ENCODE measurements around the gene VPS13D.

Gene VPS13D

DNA sequence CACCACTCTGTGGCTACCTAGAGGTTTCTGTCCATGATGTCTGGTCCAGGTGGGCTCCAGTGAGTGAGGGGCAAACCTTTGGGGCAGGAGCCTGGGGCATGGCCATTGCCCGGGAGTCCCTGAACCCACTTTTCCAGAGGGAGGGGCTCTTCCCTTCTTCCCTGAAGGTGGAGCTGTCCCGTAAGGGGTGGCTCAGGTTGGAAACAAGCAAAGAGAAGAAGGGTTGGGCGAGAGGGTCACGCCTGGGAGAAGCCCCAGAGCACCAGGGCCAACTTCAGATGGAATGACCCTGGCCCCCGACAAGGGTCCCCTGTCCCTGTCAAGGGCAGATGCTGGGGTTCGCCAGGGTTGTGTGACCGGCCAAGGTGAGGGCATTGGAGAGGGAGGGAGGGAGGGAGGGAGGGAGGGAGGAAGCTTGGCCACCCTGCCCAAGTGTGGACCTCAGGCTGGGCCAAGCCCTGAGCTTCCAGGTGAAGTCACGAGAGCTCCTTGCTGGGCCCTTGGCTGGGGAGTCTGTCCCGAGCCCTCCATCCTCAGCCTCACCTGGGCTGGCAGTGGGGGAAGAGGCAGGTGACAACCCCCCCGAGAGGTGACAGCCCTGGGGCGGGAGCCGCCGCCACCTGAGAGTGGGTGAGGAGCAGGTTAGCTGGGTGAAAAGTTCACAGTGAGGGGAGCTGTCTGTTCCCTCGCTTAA is 318.6 kb downstream of the VPS13D start:
- peaks cover 8% of the 10 kb centered on the region for H3K27me3 Mint-ChIP-seq
- H3K9me3 Mint-ChIP-seq: no peaks in the 10 kb centered on the region
- H3K4me3 Mint-ChIP-seq: no peak overlapping the region
- H3K4me1 Mint-ChIP-seq: no peaks in the 10 kb centered on the region
- ATAC-seq (ENCODE audit: low read depth) (no peak), DNase-seq (ENCODE audit: low spot score in 2 of 2) (no peak)
- H3K27ac Mint-ChIP-seq: no peak overlapping the region
- no peaks in the 10 kb centered on the region for H3K36me3 Mint-ChIP-seq

GRCh38 chr1:12548973-12549459 is 319.2 kb downstream of the VPS13D start:
- Mint-ChIP-seq H3K27ac (no peak overlapping the region), H3K27me3 (peaks cover 6% of the 10 kb centered on the region), H3K9me3 (no peaks in the 10 kb centered on the region), H3K4me3 (no peak overlapping the region), H3K4me1 (peaks cover 2% of the 10 kb centered on the region), H3K36me3 (no peaks in the 10 kb centered on the region)
- DNase-seq (ENCODE audit: low spot score in 2 of 2): no peak
- no peak for ATAC-seq (ENCODE audit: low read depth)

GRCh38 chr1:12549460-12550349 is 319.9 kb downstream of the VPS13D start:
- Mint-ChIP-seq H3K4me3 (no peak overlapping the region), H3K9me3 (no peaks in the 10 kb centered on the region), H3K27ac (no peak overlapping the region), H3K4me1 (peaks cover 3% of the 10 kb centered on the region), H3K27me3 (peaks cover 8% of the 10 kb centered on the region), H3K36me3 (no peaks in the 10 kb centered on the region)
- ATAC-seq (ENCODE audit: low read depth) (no peak), DNase-seq (ENCODE audit: low spot score in 2 of 2) (no peak)

DNA sequence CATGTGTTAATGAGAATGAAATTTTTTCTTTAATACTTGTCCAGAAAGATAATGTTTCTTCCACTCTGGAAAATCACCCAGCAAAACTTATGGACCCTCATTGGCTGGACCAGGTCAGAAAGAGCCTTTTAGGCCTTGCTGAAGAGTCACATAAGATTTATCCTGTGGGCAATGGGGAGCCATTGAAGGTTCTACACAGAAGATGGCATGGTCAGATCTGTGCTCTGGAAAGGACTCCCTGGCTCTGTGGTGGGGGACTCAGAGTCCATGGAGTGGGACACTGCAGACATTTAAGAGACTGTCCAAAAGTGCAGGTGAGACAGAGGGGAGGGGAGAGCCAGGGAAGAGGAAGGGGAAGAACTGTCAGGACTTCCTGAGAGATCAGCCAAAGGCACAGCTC is 321.8 kb downstream of the VPS13D start:
- ATAC-seq (ENCODE audit: low read depth) (no peak), DNase-seq (ENCODE audit: low spot score in 2 of 2) (no peak)
- peaks cover 8% of the 10 kb centered on the region for H3K27me3 Mint-ChIP-seq
- peaks cover 3% of the 10 kb centered on the region for H3K4me1 Mint-ChIP-seq
- no peaks in the 10 kb centered on the region for H3K9me3 Mint-ChIP-seq
- H3K27ac Mint-ChIP-seq: no peak overlapping the region
- H3K4me3 Mint-ChIP-seq: no peak overlapping the region
- H3K36me3 Mint-ChIP-seq: no peaks in the 10 kb centered on the region

DNA sequence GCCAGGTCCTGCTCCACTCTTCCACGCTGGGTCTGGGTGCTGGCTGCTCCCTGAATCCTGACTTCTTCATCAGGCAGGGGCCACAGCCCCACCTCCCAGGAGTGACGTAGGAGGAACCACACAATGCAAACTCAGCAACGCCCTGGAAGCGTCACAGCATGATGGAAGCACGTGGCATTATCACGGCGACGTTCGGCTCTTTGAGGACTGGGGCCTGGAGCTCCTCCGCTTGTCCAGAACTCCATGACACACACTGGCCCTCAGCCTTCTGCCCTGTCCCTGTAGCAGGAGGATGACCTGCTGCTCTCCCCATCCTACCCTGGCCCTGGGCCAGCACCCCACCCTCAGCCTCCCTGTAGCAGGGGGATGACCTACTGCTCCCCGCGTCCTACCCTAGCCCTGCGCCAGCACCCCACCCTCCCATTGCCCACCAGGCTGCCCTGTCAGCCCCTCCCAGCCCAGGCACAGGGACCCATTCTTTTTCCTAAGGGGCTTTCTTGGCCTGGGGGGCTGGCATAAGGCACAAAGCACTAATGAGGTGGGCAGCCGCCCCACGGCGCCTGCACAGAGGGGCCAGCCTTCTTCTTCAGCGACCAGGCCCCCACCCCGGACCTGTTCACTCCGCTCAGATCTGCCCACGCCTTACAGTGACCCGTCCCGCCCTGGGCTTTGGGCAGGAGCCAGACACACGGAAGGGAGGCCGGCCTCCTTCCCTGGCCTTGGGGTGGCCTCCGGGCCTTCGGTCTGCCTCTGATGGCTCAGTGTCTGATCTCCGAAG is 322.5 kb downstream of the VPS13D start:
- Mint-ChIP-seq H3K27ac (no peak overlapping the region), H3K36me3 (no peaks in the 10 kb centered on the region), H3K27me3 (peaks cover 8% of the 10 kb centered on the region), H3K4me3 (no peak overlapping the region), H3K9me3 (no peaks in the 10 kb centered on the region), H3K4me1 (peaks cover 3% of the 10 kb centered on the region)
- ATAC-seq (ENCODE audit: low read depth) (no peak), DNase-seq (ENCODE audit: low spot score in 2 of 2) (no peak)

GRCh38 chr1:12552951-12553921 is 323.4 kb downstream of the VPS13D start:
- Mint-ChIP-seq H3K4me3 (no peak overlapping the region), H3K9me3 (no peaks in the 10 kb centered on the region), H3K27me3 (peaks cover 6% of the 10 kb centered on the region), H3K4me1 (peaks cover 3% of the 10 kb centered on the region), H3K36me3 (no peaks in the 10 kb centered on the region), H3K27ac (no peak overlapping the region)
- ATAC-seq (ENCODE audit: low read depth) (no peak), DNase-seq (ENCODE audit: low spot score in 2 of 2) (no peak)

GRCh38 chr1:12553963-12554362 is 324.1 kb downstream of the VPS13D start:
- Mint-ChIP-seq H3K4me1 (peaks cover 3% of the 10 kb centered on the region), H3K9me3 (no peaks in the 10 kb centered on the region), H3K4me3 (no peak overlapping the region), H3K27me3 (peaks cover 6% of the 10 kb centered on the region), H3K36me3 (no peaks in the 10 kb centered on the region), H3K27ac (no peak overlapping the region)
- no peak for DNase-seq (ENCODE audit: low spot score in 2 of 2)
- ATAC-seq (ENCODE audit: low read depth): no peak

GRCh38 chr1:12554521-12555305 is 324.9 kb downstream of the VPS13D start:
- DNase-seq (ENCODE audit: low spot score in 2 of 2) (no peak), ATAC-seq (ENCODE audit: low read depth) (no peak)
- Mint-ChIP-seq H3K4me1 (peaks cover 3% of the 10 kb centered on the region), H3K27me3 (peaks cover 6% of the 10 kb centered on the region), H3K27ac (no peak overlapping the region), H3K4me3 (no peak overlapping the region), H3K36me3 (no peaks in the 10 kb centered on the region), H3K9me3 (no peaks in the 10 kb centered on the region)

DNA sequence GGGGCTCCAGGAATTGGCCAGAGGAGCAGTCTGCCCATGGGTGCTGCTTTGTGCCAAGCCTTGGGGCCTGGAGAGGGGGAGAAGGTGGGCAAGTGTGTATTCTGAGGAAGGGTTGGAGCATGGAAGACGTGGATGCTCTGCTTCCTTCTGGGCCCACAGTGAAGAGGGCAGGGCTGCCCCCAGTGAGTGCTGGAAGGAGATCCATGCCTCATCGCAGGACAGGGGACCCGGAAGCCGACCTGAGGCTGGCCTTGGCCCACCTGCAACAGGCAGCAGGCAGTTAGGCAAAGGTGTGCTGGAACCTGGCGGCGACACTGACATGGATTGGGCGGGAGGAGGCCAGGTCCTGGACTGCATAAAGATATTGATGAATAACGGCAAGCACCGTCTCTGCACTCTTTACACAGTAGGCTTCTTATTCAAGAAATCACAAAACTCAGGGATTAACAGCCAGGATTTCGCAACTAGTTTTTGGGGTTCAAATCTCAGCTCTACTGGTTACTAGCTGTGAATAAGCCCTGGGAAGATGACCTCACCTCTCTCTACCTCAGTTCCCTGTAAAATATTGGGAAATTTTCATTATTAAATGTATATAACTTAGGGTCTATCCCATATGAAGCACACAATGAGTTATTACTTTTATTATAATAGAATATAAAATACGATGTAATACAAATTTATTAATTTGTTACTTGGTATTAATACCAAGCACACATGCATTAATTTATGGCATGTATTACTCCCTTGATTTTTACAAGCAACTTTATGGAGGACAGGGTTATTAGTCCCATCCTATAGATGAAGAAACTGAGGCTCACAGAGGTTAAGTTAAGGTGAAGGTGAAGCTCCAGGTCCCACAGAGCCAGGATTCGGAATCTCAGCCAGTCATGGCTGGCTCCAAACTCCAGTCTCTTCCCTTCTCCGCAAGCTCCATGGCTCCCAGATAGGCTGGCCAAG is 325.9 kb downstream of the VPS13D start:
- no peak overlapping the region for H3K27ac Mint-ChIP-seq

GRCh38 chr1:12556368-12556930 is 326.6 kb downstream of the VPS13D start:
- H3K4me1 Mint-ChIP-seq: peaks cover 3% of the 10 kb centered on the region
- ATAC-seq (ENCODE audit: low read depth) (no peak), DNase-seq (ENCODE audit: low spot score in 2 of 2) (no peak)
- no peak overlapping the region for H3K27ac Mint-ChIP-seq
- peaks cover 9% of the 10 kb centered on the region for H3K27me3 Mint-ChIP-seq
- no peaks in the 10 kb centered on the region for H3K36me3 Mint-ChIP-seq
- H3K9me3 Mint-ChIP-seq: no peaks in the 10 kb centered on the region
- no peak overlapping the region for H3K4me3 Mint-ChIP-seq

More for the DNA sequence above, 325.9 kb downstream of the VPS13D start:
- Mint-ChIP-seq H3K36me3 (no peaks in the 10 kb centered on the region), H3K4me1 (peaks cover 3% of the 10 kb centered on the region), H3K9me3 (no peaks in the 10 kb centered on the region), H3K4me3 (no peak overlapping the region), H3K27me3 (peaks cover 9% of the 10 kb centered on the region)
- ATAC-seq (ENCODE audit: low read depth) (no peak), DNase-seq (ENCODE audit: low spot score in 2 of 2) (no peak)

GRCh38 chr1:12556957-12557935 is 327.4 kb downstream of the VPS13D start:
- ATAC-seq (ENCODE audit: low read depth): no peak
- Mint-ChIP-seq H3K9me3 (peaks cover under 1% of the 10 kb centered on the region), H3K27me3 (peaks cover 9% of the 10 kb centered on the region), H3K4me3 (no peak overlapping the region), H3K27ac (no peak overlapping the region), H3K36me3 (peaks cover under 1% of the 10 kb centered on the region), H3K4me1 (peaks cover 3% of the 10 kb centered on the region)
- DNase-seq (ENCODE audit: low spot score in 2 of 2): no peak

All from memory B cell (primary cell).